WTC11 (cell line): ENCODE data around the gene NFATC1. TPM values are rescaled to one million over a fixed set of nuclear protein-coding genes. Genes with fewer than 3 reads are reported as not detected.

Experiments used
- ATAC-seq: fragments of 200-7000 bp; cut with Tn5 transposase; 2 replicates; pipeline ENCODE4 v1.10.0; 2021; ENCODE audit warnings: mild to moderate bottlenecking, moderate library complexity
- CTCF ChIA-PET: fragments of 300-600 bp; sonication (Branson Sonifier 250); formaldehyde crosslinking; loops from one replicate; lab custom pipeline; 2021; ENCODE audit warnings: antibody characterized with exemption; lab: Charles Lee
- POLR2A ChIA-PET: fragments of 350-600 bp; sonication (Branson Sonifier 250); formaldehyde crosslinking; loops from one replicate; lab custom pipeline; 2021; ENCODE audit warnings: antibody characterized with exemption; lab: Charles Lee
- DNase-seq: peaks from one replicate; pipeline ENCODE4 v3.0.0; 2021; ENCODE audit warnings: low spot score
- H3K27ac Mint-ChIP-seq: 2 replicates; pipeline ENCODE4 v1.8.0; 2021; ENCODE audit warnings: mixed read lengths
- H3K27me3 Mint-ChIP-seq: 2 replicates; pipeline ENCODE4 v1.8.0; 2021; ENCODE audit warnings: low read depth, mild to moderate bottlenecking, moderate library complexity, mixed read lengths
- H3K36me3 Mint-ChIP-seq: 2 replicates; pipeline ENCODE4 v1.8.0; 2021; ENCODE audit warnings: mixed read lengths
- H3K4me1 Mint-ChIP-seq: 2 replicates; pipeline ENCODE4 v1.8.0; 2022; ENCODE audit warnings: mixed read lengths
- H3K4me3 Mint-ChIP-seq: 2 replicates; pipeline ENCODE4 v1.8.0; 2021; ENCODE audit warnings: mild to moderate bottlenecking, moderate library complexity, mixed read lengths
- H3K9me3 Mint-ChIP-seq: 2 replicates; pipeline ENCODE4 v1.8.0; 2021; ENCODE audit warnings: mixed read lengths
- CREB1 ChIP-seq: sonication (generic); formaldehyde crosslinking; IDR thresholded peaks from 2 replicates; pipeline ENCODE4 v1.8.0; 2023; ENCODE audit warnings: mild to moderate bottlenecking, missing genetic modification reagents
- CREM ChIP-seq: sonication (generic); formaldehyde crosslinking; IDR thresholded peaks from 2 replicates; pipeline ENCODE4 v1.8.1; 2022; ENCODE audit warnings: mild to moderate bottlenecking, missing genetic modification reagents, moderate library complexity
- FOXJ3 ChIP-seq: sonication (generic); formaldehyde crosslinking; IDR thresholded peaks from 2 replicates; pipeline ENCODE4 v1.9.0; 2021; ENCODE audit warnings: missing genetic modification reagents, mild to moderate bottlenecking, borderline replicate concordance
- HMGXB4 ChIP-seq: sonication (generic); formaldehyde crosslinking; IDR thresholded peaks from 2 replicates; pipeline ENCODE4 v1.8.1; 2023; ENCODE audit warnings: mild to moderate bottlenecking, moderate library complexity, missing genetic modification reagents
- IRF1 ChIP-seq: sonication (generic); formaldehyde crosslinking; IDR thresholded peaks from 2 replicates; pipeline ENCODE4 v1.8.0; 2023; ENCODE audit warnings: missing genetic modification reagents
- JAZF1 ChIP-seq: fragments of 250-450 bp; sonication (Bioruptor Pico); IDR thresholded peaks from 2 replicates; pipeline ENCODE4 v1.9.0; 2021; ENCODE audit warnings: moderate library complexity, mild to moderate bottlenecking, inconsistent platforms
- MYBL2 ChIP-seq: sonication (generic); formaldehyde crosslinking; IDR thresholded peaks from 2 replicates; pipeline ENCODE4 v1.8.1; 2023; ENCODE audit warnings: mild to moderate bottlenecking, moderate library complexity, missing genetic modification reagents
- NR1H2 ChIP-seq: sonication (generic); formaldehyde crosslinking; IDR thresholded peaks from 2 replicates; pipeline ENCODE4 v1.9.0; 2021; ENCODE audit warnings: mild to moderate bottlenecking, moderate library complexity, missing genetic modification reagents
- NR3C1 ChIP-seq: sonication (generic); formaldehyde crosslinking; conservative IDR thresholded peaks from 2 replicates; pipeline ENCODE4 v1.8.1; 2023; ENCODE audit warnings: low read depth, mild to moderate bottlenecking, missing genetic modification reagents
- SMAD4 ChIP-seq: sonication (generic); formaldehyde crosslinking; IDR thresholded peaks from 2 replicates; pipeline ENCODE4 v1.8.0; 2022; ENCODE audit warnings: mild to moderate bottlenecking, missing genetic modification reagents
- SP1 ChIP-seq: sonication (generic); formaldehyde crosslinking; conservative IDR thresholded peaks from 2 replicates; pipeline ENCODE4 v1.8.1; 2022; ENCODE audit warnings: missing genetic modification reagents
- STAT6 ChIP-seq: sonication (generic); formaldehyde crosslinking; conservative IDR thresholded peaks from 2 replicates; pipeline ENCODE4 v1.8.1; 2023; ENCODE audit warnings: mild to moderate bottlenecking, low read depth, missing genetic modification reagents, moderate library complexity
- TCF7 ChIP-seq: sonication (generic); formaldehyde crosslinking; IDR thresholded peaks from 2 replicates; pipeline ENCODE4 v1.8.0; 2022; ENCODE audit warnings: mild to moderate bottlenecking, low read depth, missing genetic modification reagents, moderate library complexity
- TP53 ChIP-seq: sonication (generic); formaldehyde crosslinking; IDR thresholded peaks from 2 replicates; pipeline ENCODE4 v1.8.1; 2023; ENCODE audit warnings: mild to moderate bottlenecking, missing genetic modification reagents
- USF2 ChIP-seq: sonication (generic); formaldehyde crosslinking; IDR thresholded peaks from 2 replicates; pipeline ENCODE4 v1.8.1; 2023; ENCODE audit warnings: mild to moderate bottlenecking, missing genetic modification reagents, moderate library complexity
- ZNF121 ChIP-seq: sonication (generic); formaldehyde crosslinking; IDR thresholded peaks from 2 replicates; pipeline ENCODE4 v1.8.0; 2023; ENCODE audit warnings: missing genetic modification reagents
- ZNF396 ChIP-seq: fragments of 250-450 bp; sonication (Bioruptor Pico); IDR thresholded peaks from 2 replicates; pipeline ENCODE4 v1.8.0; 2021; ENCODE audit warnings: mild to moderate bottlenecking, moderate library complexity, borderline replicate concordance
- ZNF512 ChIP-seq: sonication (generic); formaldehyde crosslinking; IDR thresholded peaks from 2 replicates; pipeline ENCODE4 v1.8.1; 2022; ENCODE audit warnings: missing genetic modification reagents, borderline replicate concordance
- total RNA-seq: library from RNA; stranded (reverse); gene quantifications from 3 replicates; pipeline ENCODE4 v1.2.3, GENCODE V29; 2021

Gene NFATC1
- total RNA-seq, 1 experiment from 2014 or later = 20.2 TPM

GRCh38 chr18:79440316-79441110 lies 44.8 kb downstream of the NFATC1 start:
- DNase-seq (no peak), ATAC-seq (no peak)
- Mint-ChIP-seq H3K27ac (no peak overlapping the region), H3K36me3 (no peaks in the 10 kb centered on the region), H3K9me3 (no peaks in the 10 kb centered on the region), H3K4me3 (no peak overlapping the region), H3K4me1 (no peaks in the 10 kb centered on the region; the same call in 1 of the 2 replicates), H3K27me3 (no peaks in the 10 kb centered on the region; the same call in 1 of the 2 replicates)
- POLR2A ChIA-PET = no interaction called here
- CTCF ChIA-PET = no interaction called here
- TF ChIP-seq NR3C1 (CRISPR knock-in tag) = no peak
- TF ChIP-seq ZNF396 = no peak
- TF ChIP-seq CREB1 = no peak
- no peak for TF ChIP-seq MYBL2 (CRISPR knock-in tag)
- no peak for TF ChIP-seq USF2 (CRISPR knock-in tag)
- TF ChIP-seq SMAD4 (CRISPR knock-in tag) = no peak
- TF ChIP-seq FOXJ3 (CRISPR knock-in tag) = no peak
- TF ChIP-seq STAT6 = no peak
- TF ChIP-seq HMGXB4 (CRISPR knock-in tag) = no peak
- no peak for TF ChIP-seq SP1 (CRISPR knock-in tag)
- TF ChIP-seq TCF7 (CRISPR knock-in tag) = no peak
- no peak for TF ChIP-seq CREM (CRISPR knock-in tag)
- no peak for TF ChIP-seq NR1H2 (CRISPR knock-in tag)

GRCh38 chr18:79441420-79441819 lies 45.7 kb downstream of the NFATC1 start:
- Mint-ChIP-seq H3K4me3 (no peak overlapping the region), H3K27ac (peak overlapping the region; percentile 57; the same call in 1 of the 2 replicates), H3K4me1 (peaks cover 7% of the 10 kb centered on the region)
- ATAC-seq = no peak
- TF ChIP-seq ZNF121 (no peak), TCF7 (CRISPR knock-in tag) (no peak)
- TF ChIP-seq, all 79 proteins: peak for 0
- POLR2A ChIA-PET = no interaction called here
- CTCF ChIA-PET = no interaction called here
- DNase-seq = no peak
- Mint-ChIP-seq H3K9me3 (no peaks in the 10 kb centered on the region), H3K27me3 (no peaks in the 10 kb centered on the region; the same call in 1 of the 2 replicates), H3K36me3 (no peaks in the 10 kb centered on the region)

- H3K27ac Mint-ChIP-seq = peak overlapping the region; percentile 45; the same call in 1 of the 2 replicates
- peaks cover 12% of the 10 kb centered on the region for H3K4me1 Mint-ChIP-seq
- H3K4me3 Mint-ChIP-seq = no peak overlapping the region
- H3K36me3 Mint-ChIP-seq = no peaks in the 10 kb centered on the region
- no peaks in the 10 kb centered on the region for H3K9me3 Mint-ChIP-seq
- TF ChIP-seq TP53 (CRISPR knock-in tag) (no peak), IRF1 (CRISPR knock-in tag) (no peak), JAZF1 (CRISPR knock-in tag) (no peak), ZNF512 (CRISPR knock-in tag) (no peak)
- no peak for DNase-seq
- POLR2A ChIA-PET = interaction anchor here (0.6 kb wide), 1 partner anchor 204 kb away, joined by 3 read pairs; no protein-coding TSS in a partner anchor
- no peak for ATAC-seq
- CTCF ChIA-PET = interaction anchor here (0.7 kb wide), 1 partner anchor 23 kb away, joined by 3 read pairs; no protein-coding TSS in a partner anchor
- no peaks in the 10 kb centered on the region; the same call in 1 of the 2 replicates for H3K27me3 Mint-ChIP-seq
Measured at GRCh38 chr18:79442508-79443221, 46.9 kb downstream of the NFATC1 start.
